Measurements from ENCODE around the gene NR1H4. TPM values are rescaled to one million over a fixed set of nuclear protein-coding genes. Genes with fewer than 3 reads are reported as not detected.

NR1H4 gene
- total and polyA plus RNA-seq, 11 donors, result not detected

DNA sequence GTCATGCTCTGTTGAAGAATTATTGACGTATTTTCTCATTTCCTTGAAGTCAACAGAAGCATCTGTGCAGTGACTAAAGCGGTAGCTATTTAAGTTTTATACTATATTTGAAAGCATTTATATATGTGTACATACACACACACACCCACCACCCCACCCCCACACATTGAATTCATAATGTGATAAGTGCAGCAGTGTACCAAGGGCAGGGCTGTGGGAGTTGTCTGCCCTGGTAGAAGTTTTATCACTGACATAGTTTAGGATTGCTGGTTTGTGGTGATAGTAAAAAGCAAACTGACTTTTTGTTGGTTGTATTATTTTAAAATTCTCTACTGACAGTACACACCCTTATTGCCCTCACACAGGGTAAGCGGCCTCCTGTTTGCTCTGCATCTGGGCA is 138.9 kb downstream of the NR1H4 start:
- H3K4me3 ChIP-seq, result no peak overlapping the region
- H3K9me3 ChIP-seq, result no peaks in the 10 kb centered on the region
- H3K4me1 ChIP-seq, result peaks cover 0 to 31% (median 0%) of the 10 kb centered on the region in 12 donors
- WGBS, 4 donors, result 97 to 98% (median 97%) methylated on average over 3 of the region's 3 CpGs
- ATAC-seq (no peak), DNase-seq (no peak)
- no peak overlapping the region for H3K27ac ChIP-seq
- H3K36me3 ChIP-seq, result peaks cover 0 to 13% (median 0%) of the 10 kb centered on the region in 9 donors
- TF ChIP-seq POLR2A (IDR thresholded peaks at IDR 0.05), result no peak
- TF ChIP-seq, protein P1, sequence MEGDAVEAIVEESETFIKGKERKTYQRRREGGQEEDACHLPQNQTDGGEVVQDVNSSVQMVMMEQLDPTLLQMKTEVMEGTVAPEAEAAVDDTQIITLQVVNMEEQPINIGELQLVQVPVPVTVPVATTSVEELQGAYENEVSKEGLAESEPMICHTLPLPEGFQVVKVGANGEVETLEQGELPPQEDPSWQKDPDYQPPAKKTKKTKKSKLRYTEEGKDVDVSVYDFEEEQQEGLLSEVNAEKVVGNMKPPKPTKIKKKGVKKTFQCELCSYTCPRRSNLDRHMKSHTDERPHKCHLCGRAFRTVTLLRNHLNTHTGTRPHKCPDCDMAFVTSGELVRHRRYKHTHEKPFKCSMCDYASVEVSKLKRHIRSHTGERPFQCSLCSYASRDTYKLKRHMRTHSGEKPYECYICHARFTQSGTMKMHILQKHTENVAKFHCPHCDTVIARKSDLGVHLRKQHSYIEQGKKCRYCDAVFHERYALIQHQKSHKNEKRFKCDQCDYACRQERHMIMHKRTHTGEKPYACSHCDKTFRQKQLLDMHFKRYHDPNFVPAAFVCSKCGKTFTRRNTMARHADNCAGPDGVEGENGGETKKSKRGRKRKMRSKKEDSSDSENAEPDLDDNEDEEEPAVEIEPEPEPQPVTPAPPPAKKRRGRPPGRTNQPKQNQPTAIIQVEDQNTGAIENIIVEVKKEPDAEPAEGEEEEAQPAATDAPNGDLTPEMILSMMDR (IDR thresholded peaks at IDR 0.05), result no peak
- H3K27me3 ChIP-seq, result no peaks in the 10 kb centered on the region
- intact Hi-C loops (cut with DNase I), result no loop called here

Other genes with a start within 250 kb of the NR1H4 start
- 1 to 10 TPM in 1 of 9 donors, under 1 TPM in 6, not detected in 2; 0.33 to 1.3 (median 0.58) TPM for gene DEPDC4, start 206.8 kb upstream of the NR1H4 start, total RNA-seq
- 1 to 10 TPM in 1 of 2 donors, not detected in 1; 1.1 TPM for gene DEPDC4, start 206.8 kb upstream of the NR1H4 start, polyA plus RNA-seq
- 10 to 100 TPM; 23.7 to 41.3 (median 33.8) TPM for gene SCYL2, start 206.7 kb upstream of the NR1H4 start, total RNA-seq
- gene SCYL2, start 206.7 kb upstream of the NR1H4 start, polyA plus RNA-seq, result 10 to 100 TPM in 1 of 2 donors, 1 to 10 TPM in 1; 8.1 to 21.7 TPM
- gene SLC17A8, start 116.8 kb upstream of the NR1H4 start, total RNA-seq, result under 1 TPM in 1 of 9 donors, not detected in 8; 0.15 TPM
- gene SLC17A8, start 116.8 kb upstream of the NR1H4 start, polyA plus RNA-seq, result not detected
- 10 to 100 TPM in 1 of 9 donors, 1 to 10 TPM in 7, under 1 TPM in 1; 0.93 to 13.2 (median 2.0) TPM for gene GAS2L3, start 99.8 kb downstream of the NR1H4 start, total RNA-seq
- gene GAS2L3, start 99.8 kb downstream of the NR1H4 start, polyA plus RNA-seq, result under 1 TPM; 0.47 to 0.53 TPM